B cell (primary cell): Measurements from ENCODE around the gene ZSCAN10. TPM values are rescaled to one million over a fixed set of nuclear protein-coding genes. Genes with fewer than 3 reads are reported as not detected.

Source experiments
- ATAC-seq: fragments of 200-7000 bp; cut with Tn5 transposase; one replicate; pipeline ENCODE4 v1.10.0; 2021; ENCODE audit warnings: low read depth, mild to moderate bottlenecking, moderate number of reproducible peaks, moderate library complexity
- CTCF ChIA-PET: fragments of 350-600 bp; sonication (Branson Sonifier 250); formaldehyde crosslinking; loops from one replicate; lab custom pipeline; 2021; ENCODE audit warnings: antibody characterized with exemption, inconsistent platforms; lab: Charles Lee
- POLR2A ChIA-PET: fragments of 350-600 bp; sonication (Branson Sonifier 250); formaldehyde crosslinking; loops from one replicate; lab custom pipeline; 2021; ENCODE audit warnings: antibody characterized with exemption; lab: Charles Lee
- DNase-seq: peaks from one replicate; pipeline ENCODE4 v3.0.0; 2013
- H2AFZ ChIP-seq: 2 replicates; pipeline ENCODE4 v1.6.1; 2012; ENCODE audit warnings: mild to moderate bottlenecking, low read depth, low read length; ENCODE audit not compliant: insufficient read depth, poor library complexity, severe bottlenecking
- H3K27ac ChIP-seq, 2 donors: 1 replicate in 1 of 2; 2 replicates in 1 of 2; pipeline ENCODE4 v1.5.1; 2012 to 2013; ENCODE audit warnings: low read length in 2 of 2, mild to moderate bottlenecking in 2 of 2, moderate library complexity in 1 of 2
- H3K27me3 ChIP-seq, 4 experiments: fragments of 200-600 bp in 1 of 4; sonication (generic) in 1 of 4; replicated peaks in 1 of 4; 1 replicate in 2 of 4; 2 replicates in 2 of 4; pipeline versions ENCODE4 v1.6.1 to v1.7.0; 2013 to 2016; ENCODE audit warnings: low read length in 3 of 4, mild to moderate bottlenecking in 2 of 4, mixed read lengths in 1 of 4, moderate library complexity in 1 of 4; ENCODE audit not compliant: insufficient read depth in 4 of 4, control insufficient read depth in 3 of 4; ENCODE audit errors: control extremely low read depth in 1 of 4
- H3K36me3 ChIP-seq, 2 experiments: replicated peaks in 1 of 2; 1 replicate in 1 of 2; 2 replicates in 1 of 2; pipeline versions ENCODE4 v1.6.1 to v1.7.1; 2013; ENCODE audit warnings: low read length in 1 of 2; ENCODE audit not compliant: insufficient read depth in 2 of 2, control insufficient read depth in 1 of 2; ENCODE audit errors: control extremely low read depth in 1 of 2, extremely low read depth in 1 of 2
- H3K4me1 ChIP-seq, 2 donors: fragments of 200-600 bp in 1 of 2; sonication (generic) in 1 of 2; 1 replicate in 1 of 2; 2 replicates in 1 of 2; pipeline versions ENCODE4 v1.5.1 to v1.6.1; 2013 to 2017; ENCODE audit warnings: low read length in 2 of 2; ENCODE audit not compliant: control insufficient read depth in 2 of 2, insufficient read depth in 2 of 2
- H3K4me2 ChIP-seq: replicated peaks from 2 replicates; pipeline ENCODE3; 2012; ENCODE audit warnings: mild to moderate bottlenecking, low read depth, low read length; ENCODE audit not compliant: poor library complexity, severe bottlenecking
- H3K4me3 ChIP-seq, 5 experiments: fragments of 200-600 bp in 1 of 5; sonication (generic) in 1 of 5; 1 replicate in 3 of 5; 2 replicates in 2 of 5; pipeline versions ENCODE4 v1.5.1 to v1.7.0; 2011 to 2016; ENCODE audit warnings: low read length in 4 of 5, mild to moderate bottlenecking in 4 of 5, low read depth in 2 of 5, control low read depth in 1 of 5, moderate library complexity in 1 of 5; ENCODE audit not compliant: insufficient read depth in 1 of 5; ENCODE audit errors: control extremely low read depth in 1 of 5, extremely low read depth in 1 of 5
- H3K79me2 ChIP-seq: fragments of 200-600 bp; sonication (generic); one replicate; pipeline ENCODE4 v1.6.0; 2016; ENCODE audit warnings: low read length; ENCODE audit not compliant: control insufficient read depth, insufficient read depth
- H3K9ac ChIP-seq: fragments of 200-600 bp; sonication (generic); 2 replicates; pipeline ENCODE4 v1.6.1; 2017; ENCODE audit warnings: mild to moderate bottlenecking, low read length, moderate library complexity
- H3K9me3 ChIP-seq, 3 donors: one replicate each; pipeline versions ENCODE4 v1.6.1 to v1.7.1; 2013; ENCODE audit warnings: low read length in 2 of 3; ENCODE audit not compliant: control insufficient read depth in 2 of 3, insufficient read depth in 1 of 3; ENCODE audit errors: control extremely low read depth in 1 of 3
- H4K20me1 ChIP-seq: 2 replicates; pipeline ENCODE4 v1.6.0; 2012; ENCODE audit warnings: mild to moderate bottlenecking, low read length; ENCODE audit not compliant: insufficient read depth, control insufficient read depth, poor library complexity, severe bottlenecking
- H3K27ac Mint-ChIP-seq: one replicate; pipeline ENCODE4 v1.8.0; 2021; ENCODE audit warnings: mixed read lengths
- H3K27me3 Mint-ChIP-seq: one replicate; pipeline ENCODE4 v1.8.0; 2021; ENCODE audit warnings: mixed read lengths
- H3K4me1 Mint-ChIP-seq: one replicate; pipeline ENCODE4 v1.8.0; 2021; ENCODE audit warnings: mixed read lengths
- H3K4me3 Mint-ChIP-seq: one replicate; pipeline ENCODE4 v1.8.0; 2021; ENCODE audit warnings: mixed read lengths
- H3K9me3 Mint-ChIP-seq: one replicate; pipeline ENCODE4 v1.8.0; 2022; ENCODE audit warnings: mixed read lengths; ENCODE audit not compliant: insufficient read depth
- EZH2 ChIP-seq: IDR thresholded peaks from 2 replicates; pipeline ENCODE4 v1.6.1; 2012; ENCODE audit warnings: borderline replicate concordance, low read depth, mild to moderate bottlenecking, moderate library complexity, low read length; ENCODE audit not compliant: insufficient read depth, poor library complexity, severe bottlenecking
- WGBS: methylation state at CpG from one replicate; pipeline ENCODE4 v1.1.5; 2013; ENCODE audit warnings: missing lambda C conversion rate; ENCODE audit not compliant: insufficient coverage; 5-methylcytosine and 5-hydroxymethylcytosine counted together
- intact Hi-C: fragments of 100-400 bp; cut with micrococcal nuclease; formaldehyde crosslinking; loops from one replicate; pipeline ENCODE4 v1.10.0; 2022
- polyA plus RNA-seq: library from polyadenylated mRNA; depleted of rRNA; stranded (reverse); fragments of >200 nt; gene quantifications from 2 replicates; pipeline ENCODE4 v1.2.3, GENCODE V29; 2012
- total RNA-seq, 2 donors: library from RNA; stranded (reverse); fragments of 120-200 nt in 1 of 2; gene quantifications; 1 replicate in 1 of 2; 2 replicates in 1 of 2; pipeline versions ENCODE4 v1.2.3 to v1.2.4, GENCODE V29; 2013 to 2022
- TF ChIP-seq, protein P1 (sequence below): fragments of 200-600 bp; IDR thresholded peaks from one replicate; pipeline ENCODE4 v1.8.0; 2022; ENCODE audit warnings: antibody characterized with exemption, mild to moderate bottlenecking

Gene ZSCAN10
- total and polyA plus RNA-seq, 2 donors (not counting 1 experiment from before 2014, with no cell fraction given): not detected

GRCh38 chr16:3148256-3149192, 49.4 kb upstream of the ZSCAN10 start:
- no peak overlapping the region for H3K27ac Mint-ChIP-seq
- peaks cover 28% of the 10 kb centered on the region for H3K4me1 Mint-ChIP-seq
- POLR2A ChIA-PET: interaction anchor here (1.4 to 3.8 kb wide), 3 partner anchors 10 to 13 kb away, joined by 7 to 31 read pairs (median 27); partner anchors contain the start of gene ZNF213
- H3K9me3 Mint-ChIP-seq: no peaks in the 10 kb centered on the region
- H3K79me2 ChIP-seq: no peaks in the 10 kb centered on the region
- no peak for ATAC-seq
- intact Hi-C loops: no loop called here
- no peaks in the 10 kb centered on the region for H3K27me3 ChIP-seq
- no peaks in the 10 kb centered on the region for H3K27me3 Mint-ChIP-seq
- TF ChIP-seq, protein P1, sequence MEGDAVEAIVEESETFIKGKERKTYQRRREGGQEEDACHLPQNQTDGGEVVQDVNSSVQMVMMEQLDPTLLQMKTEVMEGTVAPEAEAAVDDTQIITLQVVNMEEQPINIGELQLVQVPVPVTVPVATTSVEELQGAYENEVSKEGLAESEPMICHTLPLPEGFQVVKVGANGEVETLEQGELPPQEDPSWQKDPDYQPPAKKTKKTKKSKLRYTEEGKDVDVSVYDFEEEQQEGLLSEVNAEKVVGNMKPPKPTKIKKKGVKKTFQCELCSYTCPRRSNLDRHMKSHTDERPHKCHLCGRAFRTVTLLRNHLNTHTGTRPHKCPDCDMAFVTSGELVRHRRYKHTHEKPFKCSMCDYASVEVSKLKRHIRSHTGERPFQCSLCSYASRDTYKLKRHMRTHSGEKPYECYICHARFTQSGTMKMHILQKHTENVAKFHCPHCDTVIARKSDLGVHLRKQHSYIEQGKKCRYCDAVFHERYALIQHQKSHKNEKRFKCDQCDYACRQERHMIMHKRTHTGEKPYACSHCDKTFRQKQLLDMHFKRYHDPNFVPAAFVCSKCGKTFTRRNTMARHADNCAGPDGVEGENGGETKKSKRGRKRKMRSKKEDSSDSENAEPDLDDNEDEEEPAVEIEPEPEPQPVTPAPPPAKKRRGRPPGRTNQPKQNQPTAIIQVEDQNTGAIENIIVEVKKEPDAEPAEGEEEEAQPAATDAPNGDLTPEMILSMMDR: no peak
- TF ChIP-seq EZH2: no peak
- H3K4me3 ChIP-seq: no peak overlapping the region
- H3K36me3 ChIP-seq: no peaks in the 10 kb centered on the region
- peaks cover 22 to 37% of the 10 kb centered on the region in 2 donors for H3K4me1 ChIP-seq
- H3K4me2 ChIP-seq: peak overlapping the region; percentile 92
- H3K4me3 Mint-ChIP-seq: peak overlapping the region; percentile 71
- no peaks in the 10 kb centered on the region for H4K20me1 ChIP-seq
- no peak overlapping the region for H3K27ac ChIP-seq
- 97% methylated on average over 11 of the region's 13 CpGs for WGBS
- CTCF ChIA-PET: interaction anchor here (0.8 to 5.2 kb wide), 12 partner anchors 11 to 121 kb away, joined by 3 to 42 read pairs (median 4); partner anchors contain the start of gene ZNF213
- DNase-seq: no peak
- no peak overlapping the region for H2AFZ ChIP-seq
- peaks cover 0 to 12% (median 0%) of the 10 kb centered on the region in 3 donors for H3K9me3 ChIP-seq
- H3K9ac ChIP-seq: no peak overlapping the region

DNA sequence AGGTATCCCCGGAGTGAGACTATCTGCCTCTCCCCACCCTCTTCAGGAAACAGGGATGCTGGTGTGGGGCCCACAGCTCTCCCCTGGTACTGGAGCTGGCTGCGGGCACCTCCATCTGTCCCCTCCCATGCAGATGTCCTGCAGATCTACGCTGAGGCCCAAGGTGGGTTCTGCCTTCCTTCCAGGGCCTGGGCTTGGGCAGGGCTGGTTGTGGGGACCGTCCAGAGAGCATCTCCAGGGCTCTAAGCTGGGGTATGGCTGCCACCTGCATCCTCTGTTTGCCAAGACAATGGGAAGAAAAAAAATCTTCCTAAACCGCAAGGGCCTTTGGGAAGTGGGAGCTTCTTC, 48.6 kb upstream of the ZSCAN10 start:
- Histone ChIP-seq H3K27me3 (no peaks in the 10 kb centered on the region), H3K36me3 (peaks cover 0 to 3% of the 10 kb centered on the region in 2 experiments), H3K4me1 (peaks cover 22 to 35% of the 10 kb centered on the region in 2 donors), H2AFZ (no peak overlapping the region), H3K79me2 (no peaks in the 10 kb centered on the region), H3K9me3 (peaks cover 0 to 9% (median 0%) of the 10 kb centered on the region in 3 donors), H4K20me1 (no peaks in the 10 kb centered on the region), H3K27ac (no peak overlapping the region), H3K4me3 (no peak overlapping the region), H3K9ac (no peak overlapping the region), H3K4me2 (no peak overlapping the region)
- CTCF ChIA-PET: interaction anchor here (0.8 to 5.2 kb wide), 9 partner anchors 14 to 120 kb away, joined by 3 to 42 read pairs (median 4); partner anchors contain the start of gene ZNF213
- TF ChIP-seq, protein P1: no peak
- no peak for TF ChIP-seq EZH2
- no peak for DNase-seq
- ATAC-seq: no peak
- POLR2A ChIA-PET: interaction anchor here (1.4 to 3.8 kb wide), 2 partner anchors 11 to 12 kb away, joined by 7 to 31 read pairs; partner anchors contain the start of gene ZNF213
- Mint-ChIP-seq H3K9me3 (no peaks in the 10 kb centered on the region), H3K27me3 (no peaks in the 10 kb centered on the region), H3K4me1 (peaks cover 27% of the 10 kb centered on the region), H3K4me3 (no peak overlapping the region), H3K27ac (no peak overlapping the region)
- 98% methylated on average over 5 of the region's 5 CpGs for WGBS
- intact Hi-C loops: no loop called here
